HG02884 (cell line): ENCODE results near the gene PARVB.

Experiments
- ATAC-seq: cut with Tn5 transposase; IDR thresholded peaks from one replicate; pipeline ENCODE4 v1.9.1; 2021; ENCODE audit warnings: mild to moderate bottlenecking, moderate library complexity; ENCODE audit not compliant: unreplicated experiment

Gene PARVB

GRCh38 chr22:44129619-44129976, 105.5 kb downstream of the PARVB start:
- no peak for ATAC-seq

GRCh38 chr22:44130076-44130711, 106.1 kb downstream of the PARVB start:
- ATAC-seq = no peak

- no peak for ATAC-seq
Measured at GRCh38 chr22:44131412-44131811, 107.3 kb downstream of the PARVB start.

- ATAC-seq = no peak
Measured at GRCh38 chr22:44131989-44132685, 108.0 kb downstream of the PARVB start.

GRCh38 chr22:44132724-44133123, 108.6 kb downstream of the PARVB start:
- ATAC-seq = no peak

- no peak for ATAC-seq
Measured at GRCh38 chr22:44133161-44133560, 109.1 kb downstream of the PARVB start.

GRCh38 chr22:44133901-44134571, 109.9 kb downstream of the PARVB start:
- ATAC-seq = no peak

- no peak for ATAC-seq
Measured at GRCh38 chr22:44136112-44136511, 112.0 kb downstream of the PARVB start.

GRCh38 chr22:44136786-44137185, 112.7 kb downstream of the PARVB start:
- no peak for ATAC-seq

GRCh38 chr22:44137415-44137814, 113.3 kb downstream of the PARVB start:
- no peak for ATAC-seq

GRCh38 chr22:44139773-44140172, 115.7 kb downstream of the PARVB start:
- no peak for ATAC-seq

- ATAC-seq = no peak
Measured at GRCh38 chr22:44142421-44143104, 118.5 kb downstream of the PARVB start.

GRCh38 chr22:44143105-44143474, 119.0 kb downstream of the PARVB start:
- ATAC-seq = no peak

- ATAC-seq = no peak
Measured at GRCh38 chr22:44143579-44143978, 119.5 kb downstream of the PARVB start.

- no peak for ATAC-seq
Measured at GRCh38 chr22:44144046-44144569, 120.0 kb downstream of the PARVB start.

- no peak for ATAC-seq
Measured at GRCh38 chr22:44145544-44145943, 121.4 kb downstream of the PARVB start.

- ATAC-seq = no peak
Measured at GRCh38 chr22:44146088-44146861, 122.2 kb downstream of the PARVB start.

GRCh38 chr22:44147008-44147645, 123.0 kb downstream of the PARVB start:
- ATAC-seq = no peak

- ATAC-seq = no peak
Measured at GRCh38 chr22:44147821-44148574, 123.9 kb downstream of the PARVB start.
